HepG2 (cell line): ENCODE results near the gene RSKR. TPM values are rescaled to one million over a fixed set of nuclear protein-coding genes. Genes with fewer than 3 reads are reported as not detected.
A peak's percentile ranks its signal among the peaks of the same experiment; 100 is the strongest.

Source experiments
- ATM ChIP-seq: fragments of 450-650 bp; IDR thresholded peaks from 2 replicates; pipeline ENCODE4 v1.7.1; 2017; ENCODE audit warnings: mild to moderate bottlenecking, borderline replicate concordance
- FOXA3 ChIP-seq: IDR thresholded peaks from 2 replicates; pipeline ENCODE4 v1.6.1; 2016; ENCODE audit warnings: missing genetic modification reagents, missing compliant biosample characterization
- KLF13 ChIP-seq: sonication (generic); formaldehyde crosslinking; IDR thresholded peaks from 2 replicates; pipeline ENCODE4 v1.4.0; 2020; ENCODE audit warnings: mild to moderate bottlenecking, missing genetic modification reagents
- MBD4 ChIP-seq: IDR thresholded peaks from 2 replicates; pipeline ENCODE4 v1.6.1; 2012; ENCODE audit warnings: low read length, inconsistent platforms, borderline replicate concordance
- MBNL3 ChIP-seq: fragments of 250-450 bp; sonication (Bioruptor Pico); conservative IDR thresholded peaks from 2 replicates; pipeline ENCODE4 v1.8.0; 2022; ENCODE audit warnings: mild to moderate bottlenecking, inconsistent platforms
- NFKBIZ ChIP-seq: IDR thresholded peaks from 2 replicates; pipeline ENCODE4 v1.6.1; 2018; ENCODE audit warnings: missing genetic modification reagents, missing compliant biosample characterization
- NPAS2 ChIP-seq: sonication (generic); formaldehyde crosslinking; IDR thresholded peaks from 2 replicates; pipeline ENCODE4 v1.8.0; 2022; ENCODE audit warnings: mild to moderate bottlenecking, missing genetic modification reagents, borderline replicate concordance
- ZNF234 ChIP-seq: sonication (generic); formaldehyde crosslinking; conservative IDR thresholded peaks from 2 replicates; pipeline ENCODE4 v1.5.1; 2020; ENCODE audit warnings: mild to moderate bottlenecking, missing genetic modification reagents
- ZNF282 ChIP-seq: fragments of 450-650 bp; IDR thresholded peaks from 2 replicates; pipeline ENCODE4 v1.6.1; 2018; ENCODE audit not compliant: partially characterized antibody
- ZNF33B ChIP-seq: sonication (generic); formaldehyde crosslinking; IDR thresholded peaks from 2 replicates; pipeline ENCODE4 v1.5.1; 2020; ENCODE audit warnings: mild to moderate bottlenecking, missing genetic modification reagents
- polyA plus RNA-seq, 8 experiments: library from polyadenylated mRNA; depleted of rRNA in 3 of 8; stranded (reverse) in 7 of 8; unstranded in 1 of 8; fragments of >200 nt; fragmentation: Illumina TruSeq in 4 of 8; extraction: Trizol in 4 of 8; gene quantifications; 2 replicates each; pipeline versions ENCODE4 v1.2.1 to v1.2.3, GENCODE V29; 2011 to 2016; ENCODE audit warnings: low read depth in 4 of 8, missing spikeins in 1 of 8, mixed read lengths in 1 of 8; ENCODE audit not compliant: insufficient read depth in 1 of 8
- total RNA-seq, 5 experiments: library from RNA; depleted of rRNA; stranded (reverse); fragments of >200 nt; fragmentation: Illumina TruSeq; extraction: Trizol; gene quantifications; 2 replicates each; pipeline ENCODE4 v1.2.3, GENCODE V29; 2016; ENCODE audit warnings: low read depth in 1 of 5
- TF ChIP-seq, protein P1 (sequence below): sonication (generic); formaldehyde crosslinking; IDR thresholded peaks from 2 replicates; pipeline ENCODE4 v1.4.0; 2020; ENCODE audit warnings: missing genetic modification reagents
- TF ChIP-seq, protein P2 (sequence below): sonication (generic); formaldehyde crosslinking; IDR thresholded peaks from 2 replicates; pipeline ENCODE4 v1.4.0; 2020; ENCODE audit warnings: missing genetic modification reagents, borderline replicate concordance
- TF ChIP-seq, protein P3 (sequence below): sonication (generic); formaldehyde crosslinking; IDR thresholded peaks from 2 replicates; pipeline ENCODE4 v1.4.0; 2020; ENCODE audit warnings: mild to moderate bottlenecking, missing genetic modification reagents
- TF ChIP-seq, protein P4 (sequence below): sonication (generic); formaldehyde crosslinking; IDR thresholded peaks from 2 replicates; pipeline ENCODE4 v1.5.1; 2020; ENCODE audit warnings: mild to moderate bottlenecking, missing genetic modification reagents, borderline replicate concordance

Gene RSKR
- total and polyA plus RNA-seq, 2 of the 13 experiments (the other 11 are each of a cell fraction or from before 2014, with no cell fraction given) = 5.0 to 10.4 TPM

DNA sequence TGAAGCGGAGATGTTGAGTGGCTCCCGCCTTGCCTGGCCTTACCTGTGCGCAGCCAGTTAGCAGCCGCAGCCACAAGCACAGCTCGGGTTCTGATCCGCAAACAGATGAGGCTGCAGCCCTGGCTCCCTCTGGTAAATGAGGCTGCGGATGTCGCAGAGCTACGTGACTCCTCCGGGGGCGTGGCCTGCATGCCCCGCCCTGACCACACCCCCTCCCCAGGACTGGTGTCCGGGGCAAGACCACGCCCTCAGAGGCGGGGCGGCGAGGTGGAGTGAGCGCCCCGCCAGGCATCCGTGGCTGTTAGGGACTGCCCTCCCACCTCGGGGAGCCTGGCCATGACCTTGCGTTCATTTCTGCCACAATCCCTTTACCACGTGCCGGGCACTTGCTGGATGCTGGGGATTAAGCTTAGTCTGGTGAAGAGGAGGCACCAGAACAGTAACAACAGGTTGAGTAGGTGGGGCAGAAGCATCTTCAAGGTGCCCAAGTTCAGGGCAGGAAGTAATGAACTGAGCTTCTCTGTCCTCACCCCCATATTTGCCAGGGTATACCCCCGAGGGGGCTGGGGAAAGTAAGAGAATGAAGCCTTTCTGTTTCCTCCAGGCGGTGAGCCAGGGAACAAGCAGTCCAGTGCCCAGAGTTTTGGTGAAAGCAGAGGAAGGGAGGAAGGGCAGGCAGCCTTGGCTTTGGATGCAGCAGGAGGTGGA is 37.1 kb downstream of the RSKR start, which contains the start of gene ALDOC (continued):
- no peak for TF ChIP-seq MBD4
- no peak for TF ChIP-seq ZNF234 (CRISPR knock-in tag)
- no peak for TF ChIP-seq NPAS2 (CRISPR knock-in tag)
- TF ChIP-seq ZNF282 = no peak
- TF ChIP-seq NFKBIZ (CRISPR knock-in tag) = no peak
- TF ChIP-seq FOXA3 (CRISPR knock-in tag) = peak; percentile 72; the same call in 1 of the 2 replicates
- no peak for TF ChIP-seq KLF13 (CRISPR knock-in tag)
- TF ChIP-seq, protein P1, sequence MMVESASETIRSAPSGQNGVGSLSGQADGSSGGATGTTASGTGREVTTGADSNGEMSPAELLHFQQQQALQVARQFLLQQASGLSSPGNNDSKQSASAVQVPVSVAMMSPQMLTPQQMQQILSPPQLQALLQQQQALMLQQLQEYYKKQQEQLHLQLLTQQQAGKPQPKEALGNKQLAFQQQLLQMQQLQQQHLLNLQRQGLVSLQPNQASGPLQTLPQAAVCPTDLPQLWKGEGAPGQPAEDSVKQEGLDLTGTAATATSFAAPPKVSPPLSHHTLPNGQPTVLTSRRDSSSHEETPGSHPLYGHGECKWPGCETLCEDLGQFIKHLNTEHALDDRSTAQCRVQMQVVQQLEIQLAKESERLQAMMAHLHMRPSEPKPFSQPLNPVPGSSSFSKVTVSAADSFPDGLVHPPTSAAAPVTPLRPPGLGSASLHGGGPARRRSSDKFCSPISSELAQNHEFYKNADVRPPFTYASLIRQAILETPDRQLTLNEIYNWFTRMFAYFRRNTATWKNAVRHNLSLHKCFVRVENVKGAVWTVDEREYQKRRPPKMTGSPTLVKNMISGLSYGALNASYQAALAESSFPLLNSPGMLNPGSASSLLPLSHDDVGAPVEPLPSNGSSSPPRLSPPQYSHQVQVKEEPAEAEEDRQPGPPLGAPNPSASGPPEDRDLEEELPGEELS = no peak
- no peak for TF ChIP-seq ATM
- no peak for TF ChIP-seq MBNL3 (CRISPR knock-in tag)
- TF ChIP-seq, protein P2, sequence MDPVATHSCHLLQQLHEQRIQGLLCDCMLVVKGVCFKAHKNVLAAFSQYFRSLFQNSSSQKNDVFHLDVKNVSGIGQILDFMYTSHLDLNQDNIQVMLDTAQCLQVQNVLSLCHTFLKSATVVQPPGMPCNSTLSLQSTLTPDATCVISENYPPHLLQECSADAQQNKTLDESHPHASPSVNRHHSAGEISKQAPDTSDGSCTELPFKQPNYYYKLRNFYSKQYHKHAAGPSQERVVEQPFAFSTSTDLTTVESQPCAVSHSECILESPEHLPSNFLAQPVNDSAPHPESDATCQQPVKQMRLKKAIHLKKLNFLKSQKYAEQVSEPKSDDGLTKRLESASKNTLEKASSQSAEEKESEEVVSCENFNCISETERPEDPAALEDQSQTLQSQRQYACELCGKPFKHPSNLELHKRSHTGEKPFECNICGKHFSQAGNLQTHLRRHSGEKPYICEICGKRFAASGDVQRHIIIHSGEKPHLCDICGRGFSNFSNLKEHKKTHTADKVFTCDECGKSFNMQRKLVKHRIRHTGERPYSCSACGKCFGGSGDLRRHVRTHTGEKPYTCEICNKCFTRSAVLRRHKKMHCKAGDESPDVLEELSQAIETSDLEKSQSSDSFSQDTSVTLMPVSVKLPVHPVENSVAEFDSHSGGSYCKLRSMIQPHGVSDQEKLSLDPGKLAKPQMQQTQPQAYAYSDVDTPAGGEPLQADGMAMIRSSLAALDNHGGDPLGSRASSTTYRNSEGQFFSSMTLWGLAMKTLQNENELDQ = no peak
- TF ChIP-seq, protein P3, sequence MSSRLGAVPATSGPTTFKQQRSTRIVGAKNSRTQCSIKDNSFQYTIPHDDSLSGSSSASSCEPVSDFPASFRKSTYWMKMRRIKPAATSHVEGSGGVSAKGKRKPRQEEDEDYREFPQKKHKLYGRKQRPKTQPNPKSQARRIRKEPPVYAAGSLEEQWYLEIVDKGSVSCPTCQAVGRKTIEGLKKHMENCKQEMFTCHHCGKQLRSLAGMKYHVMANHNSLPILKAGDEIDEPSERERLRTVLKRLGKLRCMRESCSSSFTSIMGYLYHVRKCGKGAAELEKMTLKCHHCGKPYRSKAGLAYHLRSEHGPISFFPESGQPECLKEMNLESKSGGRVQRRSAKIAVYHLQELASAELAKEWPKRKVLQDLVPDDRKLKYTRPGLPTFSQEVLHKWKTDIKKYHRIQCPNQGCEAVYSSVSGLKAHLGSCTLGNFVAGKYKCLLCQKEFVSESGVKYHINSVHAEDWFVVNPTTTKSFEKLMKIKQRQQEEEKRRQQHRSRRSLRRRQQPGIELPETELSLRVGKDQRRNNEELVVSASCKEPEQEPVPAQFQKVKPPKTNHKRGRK (CRISPR knock-in tag) = no peak
- TF ChIP-seq, protein P4, sequence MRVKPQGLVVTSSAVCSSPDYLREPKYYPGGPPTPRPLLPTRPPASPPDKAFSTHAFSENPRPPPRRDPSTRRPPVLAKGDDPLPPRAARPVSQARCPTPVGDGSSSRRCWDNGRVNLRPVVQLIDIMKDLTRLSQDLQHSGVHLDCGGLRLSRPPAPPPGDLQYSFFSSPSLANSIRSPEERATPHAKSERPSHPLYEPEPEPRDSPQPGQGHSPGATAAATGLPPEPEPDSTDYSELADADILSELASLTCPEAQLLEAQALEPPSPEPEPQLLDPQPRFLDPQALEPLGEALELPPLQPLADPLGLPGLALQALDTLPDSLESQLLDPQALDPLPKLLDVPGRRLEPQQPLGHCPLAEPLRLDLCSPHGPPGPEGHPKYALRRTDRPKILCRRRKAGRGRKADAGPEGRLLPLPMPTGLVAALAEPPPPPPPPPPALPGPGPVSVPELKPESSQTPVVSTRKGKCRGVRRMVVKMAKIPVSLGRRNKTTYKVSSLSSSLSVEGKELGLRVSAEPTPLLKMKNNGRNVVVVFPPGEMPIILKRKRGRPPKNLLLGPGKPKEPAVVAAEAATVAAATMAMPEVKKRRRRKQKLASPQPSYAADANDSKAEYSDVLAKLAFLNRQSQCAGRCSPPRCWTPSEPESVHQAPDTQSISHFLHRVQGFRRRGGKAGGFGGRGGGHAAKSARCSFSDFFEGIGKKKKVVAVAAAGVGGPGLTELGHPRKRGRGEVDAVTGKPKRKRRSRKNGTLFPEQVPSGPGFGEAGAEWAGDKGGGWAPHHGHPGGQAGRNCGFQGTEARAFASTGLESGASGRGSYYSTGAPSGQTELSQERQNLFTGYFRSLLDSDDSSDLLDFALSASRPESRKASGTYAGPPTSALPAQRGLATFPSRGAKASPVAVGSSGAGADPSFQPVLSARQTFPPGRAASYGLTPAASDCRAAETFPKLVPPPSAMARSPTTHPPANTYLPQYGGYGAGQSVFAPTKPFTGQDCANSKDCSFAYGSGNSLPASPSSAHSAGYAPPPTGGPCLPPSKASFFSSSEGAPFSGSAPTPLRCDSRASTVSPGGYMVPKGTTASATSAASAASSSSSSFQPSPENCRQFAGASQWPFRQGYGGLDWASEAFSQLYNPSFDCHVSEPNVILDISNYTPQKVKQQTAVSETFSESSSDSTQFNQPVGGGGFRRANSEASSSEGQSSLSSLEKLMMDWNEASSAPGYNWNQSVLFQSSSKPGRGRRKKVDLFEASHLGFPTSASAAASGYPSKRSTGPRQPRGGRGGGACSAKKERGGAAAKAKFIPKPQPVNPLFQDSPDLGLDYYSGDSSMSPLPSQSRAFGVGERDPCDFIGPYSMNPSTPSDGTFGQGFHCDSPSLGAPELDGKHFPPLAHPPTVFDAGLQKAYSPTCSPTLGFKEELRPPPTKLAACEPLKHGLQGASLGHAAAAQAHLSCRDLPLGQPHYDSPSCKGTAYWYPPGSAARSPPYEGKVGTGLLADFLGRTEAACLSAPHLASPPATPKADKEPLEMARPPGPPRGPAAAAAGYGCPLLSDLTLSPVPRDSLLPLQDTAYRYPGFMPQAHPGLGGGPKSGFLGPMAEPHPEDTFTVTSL = no peak
- TF ChIP-seq ZNF33B (CRISPR knock-in tag) = no peak
